K562 (cell line): ENCODE data around the gene MYO16.

ENCODE experiments used
- POLR2AphosphoS5 ChIP-seq: IDR thresholded peaks from 2 replicates; pipeline ENCODE4 v1.6.1; 2011; ENCODE audit warnings: mild to moderate bottlenecking, low read depth, low read length, moderate library complexity; ENCODE audit not compliant: control insufficient read depth, insufficient read depth
- TAF1 ChIP-seq: IDR thresholded peaks from 2 replicates; pipeline ENCODE4 v1.6.1; 2011; ENCODE audit warnings: mild to moderate bottlenecking, low read length, moderate library complexity; ENCODE audit not compliant: insufficient read depth, control insufficient read depth, severe bottlenecking; ENCODE audit errors: extremely low read depth
- TF ChIP-seq, protein P1 (sequence below), 3 experiments: IDR thresholded peaks in 2 of 3; conservative IDR thresholded peaks in 1 of 3; 2 replicates each; pipeline ENCODE4 v1.5.1; 2011 to 2012; ENCODE audit warnings: low read length in 3 of 3, mild to moderate bottlenecking in 3 of 3, control low read depth in 2 of 3, improper control_type of control experiment in 1 of 3, inconsistent platforms in 1 of 3, low read depth in 1 of 3, mixed read lengths in 1 of 3, moderate library complexity in 1 of 3; ENCODE audit not compliant: insufficient read depth in 2 of 3

DNA sequence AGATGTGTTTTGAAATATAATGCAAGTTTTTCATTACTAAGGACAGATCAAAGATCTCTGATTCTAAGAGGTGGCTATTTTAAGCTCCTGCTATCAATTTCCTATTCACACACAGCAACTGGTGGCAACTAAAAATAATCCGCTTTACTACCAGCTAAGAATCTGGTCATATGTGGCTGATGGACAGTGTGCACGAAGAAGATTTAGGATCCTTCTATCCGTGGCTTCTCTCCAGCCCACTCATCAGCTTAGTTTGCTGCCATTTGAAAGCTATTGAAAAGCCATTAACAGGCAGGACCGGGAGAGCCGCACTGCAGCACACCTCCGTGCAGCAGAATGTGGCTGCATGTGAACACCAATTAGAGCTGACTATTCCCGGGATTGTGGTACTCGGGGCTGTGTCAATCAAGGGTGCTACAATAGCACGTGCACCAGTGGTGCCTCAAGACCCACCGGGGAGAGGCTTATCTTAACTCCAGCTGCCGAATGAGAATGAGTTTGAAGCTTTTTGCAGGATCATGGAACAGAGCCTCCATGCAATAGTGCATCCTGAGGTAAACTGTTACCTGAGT is at the start of gene MYO16:
- TF ChIP-seq, protein P1, sequence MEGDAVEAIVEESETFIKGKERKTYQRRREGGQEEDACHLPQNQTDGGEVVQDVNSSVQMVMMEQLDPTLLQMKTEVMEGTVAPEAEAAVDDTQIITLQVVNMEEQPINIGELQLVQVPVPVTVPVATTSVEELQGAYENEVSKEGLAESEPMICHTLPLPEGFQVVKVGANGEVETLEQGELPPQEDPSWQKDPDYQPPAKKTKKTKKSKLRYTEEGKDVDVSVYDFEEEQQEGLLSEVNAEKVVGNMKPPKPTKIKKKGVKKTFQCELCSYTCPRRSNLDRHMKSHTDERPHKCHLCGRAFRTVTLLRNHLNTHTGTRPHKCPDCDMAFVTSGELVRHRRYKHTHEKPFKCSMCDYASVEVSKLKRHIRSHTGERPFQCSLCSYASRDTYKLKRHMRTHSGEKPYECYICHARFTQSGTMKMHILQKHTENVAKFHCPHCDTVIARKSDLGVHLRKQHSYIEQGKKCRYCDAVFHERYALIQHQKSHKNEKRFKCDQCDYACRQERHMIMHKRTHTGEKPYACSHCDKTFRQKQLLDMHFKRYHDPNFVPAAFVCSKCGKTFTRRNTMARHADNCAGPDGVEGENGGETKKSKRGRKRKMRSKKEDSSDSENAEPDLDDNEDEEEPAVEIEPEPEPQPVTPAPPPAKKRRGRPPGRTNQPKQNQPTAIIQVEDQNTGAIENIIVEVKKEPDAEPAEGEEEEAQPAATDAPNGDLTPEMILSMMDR (IDR thresholded peaks at IDR 0.05 in 2 of 3, conservative IDR thresholded peaks at IDR 0.05 in 1 of 3; ENCODE audit: insufficient read depth in 2 of 3, low read depth in 1 of 3, low read length in 3 of 3): no peak
- TF ChIP-seq POLR2AphosphoS5 (no peak), TAF1 (no peak)
